ENCODE data around the gene NRG2.

GRCh38 chr5:139975306-139975705, 67.8 kb downstream of the NRG2 start:
- TF ChIP-seq CTCF (IDR thresholded peaks at IDR 0.05) (no peak), POLR2A (IDR thresholded peaks at IDR 0.05) (no peak)

Data from adrenal gland (tissue), 5 donors.